ENCODE data around the gene TCAF1.

Gene TCAF1

DNA sequence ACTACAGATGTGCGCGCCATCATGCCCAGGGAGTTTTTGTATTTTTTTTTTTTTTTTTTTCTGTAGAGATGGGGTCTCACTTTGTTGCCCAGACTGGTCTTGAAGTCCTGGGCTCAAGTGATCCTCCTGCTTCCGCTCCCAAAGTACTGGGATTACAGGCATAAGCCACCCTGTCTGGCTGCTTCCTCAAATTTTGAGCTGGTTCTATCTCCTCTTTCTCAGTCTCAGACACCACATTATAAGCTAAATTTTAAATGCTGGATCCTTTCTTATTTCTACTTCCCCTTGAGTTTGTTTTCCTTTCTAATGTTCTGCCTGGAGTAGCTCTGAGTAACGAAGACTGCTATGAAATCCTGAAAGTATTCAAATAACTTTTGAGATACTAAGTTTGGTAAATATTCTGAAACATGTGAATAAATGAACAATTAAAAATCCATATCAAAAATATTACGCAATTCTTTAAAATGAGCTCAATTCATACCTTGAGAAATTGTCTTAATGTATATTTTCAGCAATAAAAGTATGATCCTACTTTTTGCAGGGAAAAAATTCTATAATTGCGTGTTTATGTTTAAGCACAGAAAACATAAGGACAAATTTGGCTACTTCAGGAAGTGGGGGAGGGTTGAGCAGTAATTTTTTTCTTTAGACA, 15.0 kb downstream of the TCAF1 start:
- Histone ChIP-seq H3K9me3 (ENCODE audit: severe bottlenecking) (no peaks in the 10 kb centered on the region), H3K27me3 (ENCODE audit: insufficient read depth, low read depth, severe bottlenecking) (no peaks in the 10 kb centered on the region), H3K27ac (no peak overlapping the region), H3K36me3 (no peaks in the 10 kb centered on the region), H3K4me3 (ENCODE audit: low read depth, low read length) (no peak overlapping the region)
- TF ChIP-seq, protein P1, sequence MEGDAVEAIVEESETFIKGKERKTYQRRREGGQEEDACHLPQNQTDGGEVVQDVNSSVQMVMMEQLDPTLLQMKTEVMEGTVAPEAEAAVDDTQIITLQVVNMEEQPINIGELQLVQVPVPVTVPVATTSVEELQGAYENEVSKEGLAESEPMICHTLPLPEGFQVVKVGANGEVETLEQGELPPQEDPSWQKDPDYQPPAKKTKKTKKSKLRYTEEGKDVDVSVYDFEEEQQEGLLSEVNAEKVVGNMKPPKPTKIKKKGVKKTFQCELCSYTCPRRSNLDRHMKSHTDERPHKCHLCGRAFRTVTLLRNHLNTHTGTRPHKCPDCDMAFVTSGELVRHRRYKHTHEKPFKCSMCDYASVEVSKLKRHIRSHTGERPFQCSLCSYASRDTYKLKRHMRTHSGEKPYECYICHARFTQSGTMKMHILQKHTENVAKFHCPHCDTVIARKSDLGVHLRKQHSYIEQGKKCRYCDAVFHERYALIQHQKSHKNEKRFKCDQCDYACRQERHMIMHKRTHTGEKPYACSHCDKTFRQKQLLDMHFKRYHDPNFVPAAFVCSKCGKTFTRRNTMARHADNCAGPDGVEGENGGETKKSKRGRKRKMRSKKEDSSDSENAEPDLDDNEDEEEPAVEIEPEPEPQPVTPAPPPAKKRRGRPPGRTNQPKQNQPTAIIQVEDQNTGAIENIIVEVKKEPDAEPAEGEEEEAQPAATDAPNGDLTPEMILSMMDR (IDR thresholded peaks at IDR 0.05; ENCODE audit: low read depth, low read length), result no peak
- DNase-seq, result no peak

DNA sequence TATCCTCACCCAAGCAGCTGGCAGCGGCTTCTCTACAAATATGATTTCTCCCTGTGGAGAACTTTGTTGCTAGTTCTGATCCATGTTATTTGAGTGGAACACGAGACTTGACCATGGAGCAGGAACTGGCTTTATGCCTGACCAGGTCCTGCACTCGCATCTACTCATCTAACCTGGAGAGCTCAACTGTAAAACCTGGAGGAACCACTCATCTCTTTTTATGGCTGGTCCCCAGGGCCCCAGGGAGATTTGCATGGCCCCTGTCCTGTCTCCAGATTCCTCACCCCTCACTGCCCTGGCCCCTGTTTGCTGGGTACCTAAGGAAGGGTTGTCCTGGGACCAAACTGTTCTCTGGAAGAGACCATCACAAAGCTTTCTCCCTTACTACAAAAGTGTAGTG, 16.0 kb downstream of the TCAF1 start:
- no peaks in the 10 kb centered on the region for H3K27me3 ChIP-seq (ENCODE audit: insufficient read depth, low read depth, severe bottlenecking)
- no peak for DNase-seq
- no peak overlapping the region for H3K4me3 ChIP-seq (ENCODE audit: low read depth, low read length)
- no peaks in the 10 kb centered on the region for H3K9me3 ChIP-seq (ENCODE audit: severe bottlenecking)
- H3K27ac ChIP-seq, result no peak overlapping the region
- peaks cover under 1% of the 10 kb centered on the region; the same call in 1 of the 2 replicates for H3K36me3 ChIP-seq
- TF ChIP-seq, protein P1 (IDR thresholded peaks at IDR 0.05; ENCODE audit: low read depth, low read length), result no peak

DNA sequence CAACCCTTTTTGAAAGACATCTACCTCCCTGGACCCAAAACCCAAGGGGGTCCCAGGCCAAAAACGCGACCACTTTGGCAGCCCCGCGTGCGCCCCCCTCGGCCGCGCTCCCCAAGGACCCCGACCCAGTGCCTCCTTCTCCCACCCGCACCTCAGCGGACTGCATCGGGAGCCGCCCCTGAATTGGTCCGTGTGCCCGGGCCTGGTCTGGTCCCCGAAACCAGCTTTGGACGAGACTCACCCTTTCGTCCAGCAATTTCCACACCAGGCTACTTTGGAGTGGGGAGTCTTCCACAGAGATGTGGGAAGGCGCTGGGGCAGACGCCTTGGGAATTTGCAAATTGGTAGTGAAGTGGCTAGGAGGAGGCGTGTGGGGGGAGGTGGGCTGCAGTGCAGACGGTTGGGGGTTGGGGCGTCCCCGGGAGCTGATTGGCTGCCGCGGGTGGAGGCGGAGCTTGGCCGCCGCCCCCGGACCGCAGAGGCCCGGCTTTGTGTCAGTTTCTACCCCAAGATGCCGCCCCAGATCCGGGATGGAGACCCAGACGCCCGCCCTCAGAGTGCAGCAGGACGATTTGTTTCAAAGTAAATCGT, 16.9 kb downstream of the TCAF1 start:
- H3K4me3 ChIP-seq (ENCODE audit: low read depth, low read length), result peak overlapping the region; percentile 94
- DNase-seq, result peak; percentile 86

DNA sequence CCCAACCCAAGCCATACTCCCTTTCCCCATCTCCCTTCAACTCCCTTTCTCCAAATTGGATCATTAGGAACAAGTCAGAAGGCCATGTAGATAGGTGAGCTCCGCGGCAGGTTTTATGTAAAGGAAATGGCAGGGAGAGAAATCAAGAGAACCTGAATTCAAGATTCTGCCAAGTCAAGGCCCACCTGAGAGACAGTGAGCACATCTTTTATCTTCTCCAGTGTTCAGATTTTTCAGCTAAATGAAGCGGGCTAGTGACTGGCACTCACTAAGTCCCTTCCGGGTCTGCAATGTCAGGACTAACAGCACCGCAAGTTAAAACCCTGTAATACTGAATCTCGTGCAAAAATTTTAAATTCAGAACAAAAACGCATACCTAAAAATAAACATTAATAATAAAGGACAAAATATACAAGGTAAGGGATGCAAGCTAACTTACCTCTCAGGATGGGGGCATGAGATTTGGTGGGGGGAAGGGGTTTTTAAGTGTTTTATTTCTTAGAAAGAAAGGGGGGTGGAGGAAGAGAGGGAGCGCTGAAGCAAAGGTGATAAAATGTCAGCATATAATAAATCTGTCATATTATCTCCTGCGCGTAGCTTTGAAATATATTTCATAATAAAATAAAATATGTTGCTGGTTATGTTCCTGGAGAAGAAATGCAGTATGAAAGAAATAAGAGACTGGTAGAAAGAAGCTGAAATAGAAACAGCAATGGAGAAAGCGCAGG, 17.6 kb downstream of the TCAF1 start:
- H3K9me3 ChIP-seq (ENCODE audit: severe bottlenecking), result no peaks in the 10 kb centered on the region

More for the DNA sequence above, 16.9 kb downstream of the TCAF1 start:
- H3K36me3 ChIP-seq, result peaks cover 3% of the 10 kb centered on the region
- no peaks in the 10 kb centered on the region for H3K9me3 ChIP-seq (ENCODE audit: severe bottlenecking)
- no peaks in the 10 kb centered on the region for H3K27me3 ChIP-seq (ENCODE audit: insufficient read depth, low read depth, severe bottlenecking)
- TF ChIP-seq, protein P1 (IDR thresholded peaks at IDR 0.05; ENCODE audit: low read depth, low read length), result 0 out of 2 replicates have a peak, but pooled peaks have one; percentile 10
- peak overlapping the region; percentile 71 for H3K27ac ChIP-seq

DNA sequence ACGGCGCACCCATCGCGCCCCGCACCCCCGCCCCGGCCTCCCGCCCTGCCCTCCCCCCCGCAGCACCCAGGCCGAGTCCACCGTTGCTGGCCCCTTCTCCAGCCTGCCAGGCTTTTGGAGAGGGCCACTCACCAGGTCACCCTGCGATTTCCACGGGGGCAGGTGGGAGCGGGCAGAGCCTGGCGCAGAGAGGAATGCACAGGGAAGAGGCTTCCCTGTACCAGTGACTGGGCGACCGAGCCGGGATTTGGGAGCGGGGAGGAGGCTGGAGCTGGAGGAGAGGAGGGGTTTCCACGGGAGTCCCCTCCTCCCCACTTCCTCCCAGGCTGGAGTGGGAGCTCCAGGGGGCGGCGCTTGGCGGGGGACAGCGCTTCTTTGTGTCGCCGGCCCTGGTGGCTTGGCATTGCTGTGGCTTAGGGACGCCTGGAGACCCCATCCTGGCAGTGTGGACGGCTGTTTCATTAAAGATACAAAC, 19.3 kb downstream of the TCAF1 start:
- Histone ChIP-seq H3K9me3 (ENCODE audit: severe bottlenecking) (no peaks in the 10 kb centered on the region), H3K36me3 (peaks cover 3% of the 10 kb centered on the region), H3K4me3 (ENCODE audit: low read depth, low read length) (peak overlapping the region; percentile 92), H3K27me3 (ENCODE audit: insufficient read depth, low read depth, severe bottlenecking) (no peaks in the 10 kb centered on the region), H3K27ac (peak overlapping the region; percentile 81)
- TF ChIP-seq, protein P1 (IDR thresholded peaks at IDR 0.05; ENCODE audit: low read depth, low read length), result 0 out of 2 replicates have a peak, but pooled peaks have one; percentile 3
- peak; percentile 93 for DNase-seq

More for the DNA sequence above, 17.6 kb downstream of the TCAF1 start:
- Histone ChIP-seq H3K27ac (peak overlapping the region; percentile 71), H3K27me3 (ENCODE audit: insufficient read depth, low read depth, severe bottlenecking) (no peaks in the 10 kb centered on the region), H3K36me3 (peaks cover 3% of the 10 kb centered on the region), H3K4me3 (ENCODE audit: low read depth, low read length) (peak overlapping the region; percentile 94)
- no peak for DNase-seq
- TF ChIP-seq, protein P1 (IDR thresholded peaks at IDR 0.05; ENCODE audit: low read depth, low read length), result no peak
